RWPE2 (cell line): ENCODE results near the gene CACTIN.

ENCODE experiments used
- ATAC-seq: fragments of 200-7000 bp; cut with Tn5 transposase; 3 replicates; pipeline ENCODE4 v1.9.1; 2021; ENCODE audit warnings: low read depth
- DNase-seq: peaks from one replicate; pipeline ENCODE4 v3.0.0-alpha.2; 2020; ENCODE audit warnings: low spot score
- H3K27ac ChIP-seq: fragments of 450-650 bp; 2 replicates; pipeline ENCODE4 v1.5.1; 2017; ENCODE audit warnings: mild to moderate bottlenecking; ENCODE audit not compliant: poor library complexity, severe bottlenecking
- H3K27me3 ChIP-seq: fragments of 250-450 bp; sonication (Bioruptor Pico); 2 replicates; pipeline ENCODE4 v1.5.1; 2021; ENCODE audit warnings: mild to moderate bottlenecking, moderate library complexity; ENCODE audit not compliant: insufficient read depth, poor library complexity, severe bottlenecking
- H3K36me3 ChIP-seq: fragments of 250-450 bp; sonication (Bioruptor Pico); 2 replicates; pipeline ENCODE4 v1.5.1; 2020; ENCODE audit warnings: low read depth, mild to moderate bottlenecking, moderate library complexity
- H3K4me1 ChIP-seq: fragments of 250-450 bp; sonication (Bioruptor Pico); 2 replicates; pipeline ENCODE4 v1.5.1; 2021; ENCODE audit warnings: mild to moderate bottlenecking, moderate library complexity; ENCODE audit not compliant: insufficient read depth, poor library complexity, severe bottlenecking
- H3K4me3 ChIP-seq: fragments of 250-450 bp; sonication (Bioruptor Pico); 2 replicates; pipeline ENCODE4 v1.5.1; 2021; ENCODE audit warnings: mild to moderate bottlenecking, moderate library complexity; ENCODE audit not compliant: severe bottlenecking
- H3K9me3 ChIP-seq: fragments of 250-450 bp; sonication (Bioruptor Pico); 2 replicates; pipeline ENCODE4 v1.5.1; 2021; ENCODE audit warnings: mild to moderate bottlenecking, moderate library complexity; ENCODE audit not compliant: severe bottlenecking
- TF ChIP-seq, protein P1 (sequence below): fragments of 450-650 bp; IDR thresholded peaks from one replicate; pipeline ENCODE4 v1.5.1; 2017; ENCODE audit warnings: mild to moderate bottlenecking, moderate library complexity; ENCODE audit not compliant: poor library complexity, severe bottlenecking

The CACTIN gene

DNA sequence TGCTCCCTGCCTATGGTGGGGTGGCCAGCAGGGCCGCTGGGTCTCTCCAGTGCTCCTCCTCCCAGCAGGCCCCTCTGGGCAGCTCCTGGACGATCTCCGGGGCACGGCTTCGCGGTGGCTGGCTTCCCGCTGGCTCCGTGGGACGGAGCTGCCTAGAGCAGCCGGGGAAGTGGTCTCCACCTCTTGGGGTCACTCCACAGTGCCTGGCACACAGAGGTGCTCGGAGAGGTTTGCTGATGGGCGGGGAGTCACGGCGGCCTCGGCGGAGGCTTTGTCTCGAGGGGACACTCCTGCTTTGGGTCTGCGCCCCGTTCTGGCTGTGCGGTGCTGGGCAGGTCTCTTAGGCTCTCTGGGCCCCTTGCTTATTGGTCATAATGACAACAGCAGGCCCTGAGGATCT is 9.9 kb upstream of the CACTIN start:
- Histone ChIP-seq H3K9me3 (no peaks in the 10 kb centered on the region), H3K27me3 (no peaks in the 10 kb centered on the region), H3K4me3 (no peak overlapping the region), H3K27ac (no peak overlapping the region), H3K36me3 (no peaks in the 10 kb centered on the region), H3K4me1 (no peaks in the 10 kb centered on the region)
- ATAC-seq (no peak), DNase-seq (no peak)
- TF ChIP-seq, protein P1, sequence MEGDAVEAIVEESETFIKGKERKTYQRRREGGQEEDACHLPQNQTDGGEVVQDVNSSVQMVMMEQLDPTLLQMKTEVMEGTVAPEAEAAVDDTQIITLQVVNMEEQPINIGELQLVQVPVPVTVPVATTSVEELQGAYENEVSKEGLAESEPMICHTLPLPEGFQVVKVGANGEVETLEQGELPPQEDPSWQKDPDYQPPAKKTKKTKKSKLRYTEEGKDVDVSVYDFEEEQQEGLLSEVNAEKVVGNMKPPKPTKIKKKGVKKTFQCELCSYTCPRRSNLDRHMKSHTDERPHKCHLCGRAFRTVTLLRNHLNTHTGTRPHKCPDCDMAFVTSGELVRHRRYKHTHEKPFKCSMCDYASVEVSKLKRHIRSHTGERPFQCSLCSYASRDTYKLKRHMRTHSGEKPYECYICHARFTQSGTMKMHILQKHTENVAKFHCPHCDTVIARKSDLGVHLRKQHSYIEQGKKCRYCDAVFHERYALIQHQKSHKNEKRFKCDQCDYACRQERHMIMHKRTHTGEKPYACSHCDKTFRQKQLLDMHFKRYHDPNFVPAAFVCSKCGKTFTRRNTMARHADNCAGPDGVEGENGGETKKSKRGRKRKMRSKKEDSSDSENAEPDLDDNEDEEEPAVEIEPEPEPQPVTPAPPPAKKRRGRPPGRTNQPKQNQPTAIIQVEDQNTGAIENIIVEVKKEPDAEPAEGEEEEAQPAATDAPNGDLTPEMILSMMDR: no peak

DNA sequence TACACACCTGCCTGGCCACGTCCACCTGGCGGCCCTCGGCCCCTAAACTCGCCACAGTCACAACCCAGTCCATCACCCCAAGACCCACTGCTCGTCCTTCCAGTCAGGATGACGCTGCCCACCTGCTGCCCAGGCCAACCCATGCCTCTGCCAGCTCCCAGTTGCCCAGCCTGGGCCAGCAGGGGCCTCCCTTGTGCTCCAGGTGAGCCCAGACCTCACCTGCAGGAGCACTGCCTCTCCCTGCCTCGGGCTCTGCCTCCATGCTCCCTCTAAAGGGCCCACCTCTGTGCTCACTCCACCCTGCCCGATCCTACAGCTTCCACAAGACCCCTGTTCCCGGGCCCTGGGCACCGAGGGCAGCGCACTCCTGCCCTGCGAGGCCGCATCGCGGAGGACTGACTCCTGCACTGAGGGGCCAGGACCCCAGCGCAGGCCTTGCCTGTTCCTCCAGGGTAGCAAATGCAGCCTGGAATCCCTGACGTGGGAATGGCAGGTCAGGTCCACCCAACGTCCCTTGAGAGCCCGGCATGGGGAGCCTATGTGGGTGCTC is 8.0 kb upstream of the CACTIN start:
- ATAC-seq (no peak), DNase-seq (no peak)
- TF ChIP-seq, protein P1: no peak
- H3K27me3 ChIP-seq: no peaks in the 10 kb centered on the region
- no peaks in the 10 kb centered on the region for H3K9me3 ChIP-seq
- no peak overlapping the region for H3K4me3 ChIP-seq
- no peak overlapping the region for H3K27ac ChIP-seq
- H3K4me1 ChIP-seq: no peaks in the 10 kb centered on the region
- H3K36me3 ChIP-seq: no peaks in the 10 kb centered on the region

DNA sequence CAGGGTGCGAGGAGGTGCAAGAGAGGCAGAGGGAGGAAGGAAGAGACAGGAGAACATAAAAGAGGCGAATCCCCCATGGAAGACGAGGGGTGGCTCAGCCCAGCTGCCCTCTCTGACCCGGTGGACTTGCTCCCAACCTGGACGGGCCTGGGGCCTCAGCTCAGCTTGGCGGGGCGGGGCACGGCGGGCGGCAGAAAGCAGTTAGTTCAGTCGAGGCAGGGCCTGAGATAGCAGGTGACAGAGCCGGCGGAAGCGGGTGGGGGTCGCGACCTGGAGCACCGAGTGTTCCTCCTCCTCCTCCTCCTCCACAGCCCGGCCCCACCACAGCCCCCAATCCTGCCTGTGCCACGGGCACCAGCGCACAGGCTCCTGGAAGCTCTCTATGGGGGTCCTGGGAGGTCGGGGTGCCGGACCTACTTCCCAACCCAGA is 7.0 kb upstream of the CACTIN start:
- no peak for DNase-seq
- Histone ChIP-seq H3K4me3 (no peak overlapping the region), H3K36me3 (no peaks in the 10 kb centered on the region), H3K27ac (no peak overlapping the region), H3K27me3 (no peaks in the 10 kb centered on the region), H3K9me3 (no peaks in the 10 kb centered on the region), H3K4me1 (no peaks in the 10 kb centered on the region)
- TF ChIP-seq, protein P1: no peak
- ATAC-seq: no peak

DNA sequence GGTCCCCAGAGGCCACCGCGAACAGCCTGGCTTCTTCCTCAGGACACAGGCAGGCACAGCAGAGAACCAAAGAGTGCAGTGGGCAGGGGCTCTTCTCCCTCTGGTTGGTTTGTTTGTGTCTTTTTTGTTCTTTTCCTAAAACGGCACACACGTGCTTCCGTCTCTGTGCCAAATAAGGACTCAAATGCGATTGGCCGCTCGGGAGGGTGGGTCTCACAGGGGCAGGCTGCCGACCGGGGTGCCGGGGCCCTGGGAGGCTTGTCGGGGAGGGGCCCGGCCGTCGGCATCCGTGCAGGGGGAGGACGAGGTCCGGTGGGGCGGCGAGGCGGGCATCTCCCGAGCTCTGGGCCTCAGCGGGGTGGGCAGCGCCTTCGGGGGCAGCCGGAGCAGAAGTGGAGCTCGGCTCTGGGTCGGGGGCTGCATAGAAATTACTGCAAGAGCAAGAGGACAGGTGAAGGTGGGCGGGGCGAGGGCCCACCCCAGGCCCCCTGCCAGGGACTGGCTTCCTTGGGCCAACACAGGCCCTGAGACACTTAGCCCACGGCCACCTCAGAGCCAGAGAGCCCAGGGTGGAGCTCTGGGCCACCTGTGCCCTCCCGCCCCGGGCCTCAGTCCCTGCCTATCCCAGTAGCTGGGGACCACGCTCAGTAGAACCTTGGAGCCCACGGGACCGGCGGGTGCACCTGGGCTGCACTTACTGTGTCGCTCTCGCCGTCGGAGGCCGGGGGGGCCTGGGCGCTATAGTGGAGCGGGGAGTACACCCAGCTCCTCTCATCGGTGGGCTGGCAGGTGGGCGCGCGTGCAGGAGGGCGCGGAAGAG is 6.4 kb upstream of the CACTIN start:
- Histone ChIP-seq H3K9me3 (no peaks in the 10 kb centered on the region), H3K36me3 (no peaks in the 10 kb centered on the region), H3K27ac (no peak overlapping the region), H3K27me3 (no peaks in the 10 kb centered on the region), H3K4me1 (no peaks in the 10 kb centered on the region), H3K4me3 (no peak overlapping the region)
- no peak for ATAC-seq
- TF ChIP-seq, protein P1: no peak
- no peak for DNase-seq

DNA sequence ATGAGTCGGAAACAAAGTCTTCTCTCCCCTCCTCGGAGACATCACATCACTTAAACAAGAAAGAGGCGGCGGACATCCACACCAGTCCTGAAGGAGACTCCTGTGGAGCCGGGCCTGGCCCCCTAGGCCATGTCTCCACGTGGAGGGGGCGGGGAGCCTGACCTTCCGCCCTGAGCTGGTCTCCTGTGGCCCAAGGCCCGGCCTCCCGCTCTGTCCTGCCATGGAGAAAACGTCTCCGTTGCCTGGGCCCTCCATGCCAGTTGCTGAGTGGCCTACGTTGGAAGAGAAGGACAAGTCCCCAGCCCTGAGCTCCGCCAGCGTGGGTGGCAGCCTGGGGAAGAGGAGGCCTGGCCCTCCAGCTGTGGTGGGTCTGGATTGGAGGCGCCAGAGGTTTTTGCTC is 5.5 kb upstream of the CACTIN start:
- Histone ChIP-seq H3K27me3 (no peaks in the 10 kb centered on the region), H3K36me3 (no peaks in the 10 kb centered on the region), H3K27ac (no peak overlapping the region), H3K9me3 (no peaks in the 10 kb centered on the region), H3K4me3 (no peak overlapping the region), H3K4me1 (no peaks in the 10 kb centered on the region)
- ATAC-seq (no peak), DNase-seq (no peak)
- TF ChIP-seq, protein P1: no peak
